Left hindlimb (tissue), 1 donor: ENCODE results near the gene C11orf97.
"Not testable (repeated sequence)": the region's sequence is repeated elsewhere in the genome, so short reads cannot be mapped to it uniquely, and the experiment has no call there.

Source experiments
- DNase-seq: peaks from one replicate; pipeline ENCODE4 v3.0.0-alpha.2; 2018

The C11orf97 gene

GRCh38 chr11:94558468-94558867 is 46.2 kb downstream of the C11orf97 start:
- DNase-seq, result no peak

DNA sequence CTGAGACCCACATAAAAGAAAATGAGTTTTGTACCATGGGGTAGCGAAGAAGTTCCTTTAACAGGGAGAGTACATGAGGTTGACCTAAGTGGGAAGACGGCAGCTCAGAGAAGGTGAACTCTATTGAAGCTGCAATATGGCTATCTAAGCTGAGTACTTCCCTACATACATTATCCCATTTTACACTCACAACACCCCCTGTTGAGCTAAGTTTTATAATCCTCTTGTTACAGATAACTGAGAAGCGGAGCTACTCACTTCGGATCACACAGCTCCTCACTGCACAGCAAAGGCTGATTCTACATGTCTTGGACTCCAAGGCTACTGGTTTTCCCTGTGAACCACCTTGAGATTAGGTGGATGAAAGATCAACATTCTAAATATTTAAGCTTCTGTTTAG is 46.7 kb downstream of the C11orf97 start:
- no peak for DNase-seq

DNA sequence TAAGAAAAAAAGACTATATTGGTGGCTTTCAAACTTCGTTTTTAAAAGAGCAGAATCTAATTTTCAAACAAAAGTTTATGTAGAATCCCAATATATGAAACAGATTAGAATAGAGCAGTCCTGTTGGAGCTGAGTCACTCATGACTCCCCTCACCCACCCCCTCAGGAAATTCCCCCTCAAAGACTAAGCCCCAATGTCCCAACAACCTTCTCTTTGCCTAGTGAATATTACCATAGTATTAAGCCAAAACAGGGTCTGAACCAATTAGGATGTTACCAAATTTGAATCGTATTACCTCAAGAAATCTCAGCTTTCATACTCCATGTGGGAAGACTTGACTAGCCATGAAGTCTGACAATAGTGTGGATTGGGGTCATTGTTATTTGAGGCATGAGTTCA is 47.1 kb downstream of the C11orf97 start:
- no peak for DNase-seq

GRCh38 chr11:94560834-94561233 is 48.6 kb downstream of the C11orf97 start:
- no peak for DNase-seq

- no peak for DNase-seq
Measured at GRCh38 chr11:94563176-94563847, 51.1 kb downstream of the C11orf97 start.

- no peak for DNase-seq
Measured at GRCh38 chr11:94563848-94564467, 51.7 kb downstream of the C11orf97 start.

DNA sequence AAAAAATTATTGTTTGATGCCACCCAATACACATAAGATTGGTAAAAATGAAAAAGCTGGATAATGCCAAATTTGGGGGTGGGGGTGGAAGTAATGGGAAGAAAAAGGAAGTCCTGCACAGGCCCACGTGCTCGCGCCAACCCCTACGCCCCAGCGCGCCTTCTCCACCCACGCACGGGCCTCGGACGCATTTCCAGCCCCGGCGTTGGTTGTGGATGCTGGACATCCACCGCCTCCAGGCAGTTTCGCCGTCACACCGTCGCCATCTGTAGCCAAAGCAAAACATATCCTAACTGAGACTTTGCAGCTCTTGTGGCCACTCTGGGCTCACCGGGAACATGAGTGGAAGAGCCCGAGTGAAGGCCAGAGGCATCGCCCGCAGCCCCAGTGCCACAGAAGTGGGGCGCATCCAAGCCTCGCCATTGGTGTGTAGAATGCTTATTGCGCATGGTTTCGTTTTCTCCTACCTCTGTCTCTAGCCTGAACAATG is 55.0 kb downstream of the C11orf97 start, which contains the start of gene PIWIL4:
Gene PIWIL4 (plus strand): TSS at position 188 of the 490 bp plus-strand sequence. CDS start 151 bp downstream, at position 339.
- no peak for DNase-seq

GRCh38 chr11:94568200-94568599 is 55.9 kb downstream of the C11orf97 start:
- no peak for DNase-seq

DNA sequence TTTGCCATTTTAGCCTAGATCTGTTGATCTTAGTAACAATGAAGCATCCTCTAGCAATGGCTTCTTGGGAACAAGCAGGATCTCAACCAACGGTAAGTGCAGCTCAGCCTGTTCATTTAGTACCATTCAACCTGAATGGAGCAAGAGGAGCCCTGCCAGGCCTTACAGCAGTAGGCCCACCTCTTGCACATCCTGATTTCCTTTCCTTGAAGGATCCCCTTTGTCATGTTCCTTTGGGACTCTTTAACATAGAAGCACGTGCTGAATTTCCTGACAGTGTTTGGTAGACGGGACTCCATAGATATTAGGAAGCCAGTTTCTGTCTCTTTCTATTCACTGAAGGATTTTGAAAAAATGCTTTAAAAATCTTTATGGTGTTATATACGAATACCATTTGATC is 56.5 kb downstream of the C11orf97 start:
- DNase-seq, result no peak

GRCh38 chr11:94572975-94573374 is 60.7 kb downstream of the C11orf97 start:
- not testable (repeated sequence) for DNase-seq

- no peak for DNase-seq
Measured at GRCh38 chr11:94574193-94574961, 62.1 kb downstream of the C11orf97 start.

- DNase-seq, result no peak
Measured at GRCh38 chr11:94576306-94576705, 64.0 kb downstream of the C11orf97 start.

DNA sequence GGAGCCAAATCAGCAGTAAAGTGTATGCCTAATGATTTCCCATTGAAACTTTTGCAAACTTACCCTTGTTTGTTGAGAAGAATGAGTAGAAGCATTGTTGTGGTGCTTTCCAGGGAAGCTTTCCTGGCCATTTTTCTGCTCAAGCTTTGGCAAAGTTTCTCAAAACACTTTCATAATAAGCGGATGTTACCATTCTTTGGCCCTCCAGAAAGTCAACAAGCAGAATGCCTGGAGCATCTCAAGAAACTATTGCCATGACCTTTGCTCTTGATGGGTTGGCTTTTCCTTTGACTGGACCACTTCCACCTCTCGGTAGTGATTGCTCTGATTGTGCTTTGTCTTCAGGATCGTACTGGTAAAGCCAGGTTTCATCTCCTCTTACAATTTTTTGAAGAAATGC is 65.6 kb downstream of the C11orf97 start:
- DNase-seq, result no peak
